Coronary artery (tissue), 2 donors: ENCODE measurements around the gene CCNH.

Source experiments
- DNase-seq: peaks from one replicate; pipeline ENCODE4 v3.0.0-alpha.2; 2017; ENCODE audit warnings: low spot score
- H3K27ac ChIP-seq, 2 donors: fragments of 200-600 bp; sonication (generic); one replicate each; pipeline ENCODE4 v1.5.1; 2016 to 2019
- H3K4me3 ChIP-seq: fragments of 200-600 bp; sonication (generic); 2 replicates; pipeline ENCODE4 v1.5.1; 2016; ENCODE audit warnings: mild to moderate bottlenecking, moderate library complexity
- TF ChIP-seq, protein P1 (sequence below): fragments of 200-600 bp; sonication (generic); IDR thresholded peaks from one replicate; pipeline ENCODE4 v1.5.1; 2019; ENCODE audit warnings: antibody characterized with exemption

CCNH gene

DNA sequence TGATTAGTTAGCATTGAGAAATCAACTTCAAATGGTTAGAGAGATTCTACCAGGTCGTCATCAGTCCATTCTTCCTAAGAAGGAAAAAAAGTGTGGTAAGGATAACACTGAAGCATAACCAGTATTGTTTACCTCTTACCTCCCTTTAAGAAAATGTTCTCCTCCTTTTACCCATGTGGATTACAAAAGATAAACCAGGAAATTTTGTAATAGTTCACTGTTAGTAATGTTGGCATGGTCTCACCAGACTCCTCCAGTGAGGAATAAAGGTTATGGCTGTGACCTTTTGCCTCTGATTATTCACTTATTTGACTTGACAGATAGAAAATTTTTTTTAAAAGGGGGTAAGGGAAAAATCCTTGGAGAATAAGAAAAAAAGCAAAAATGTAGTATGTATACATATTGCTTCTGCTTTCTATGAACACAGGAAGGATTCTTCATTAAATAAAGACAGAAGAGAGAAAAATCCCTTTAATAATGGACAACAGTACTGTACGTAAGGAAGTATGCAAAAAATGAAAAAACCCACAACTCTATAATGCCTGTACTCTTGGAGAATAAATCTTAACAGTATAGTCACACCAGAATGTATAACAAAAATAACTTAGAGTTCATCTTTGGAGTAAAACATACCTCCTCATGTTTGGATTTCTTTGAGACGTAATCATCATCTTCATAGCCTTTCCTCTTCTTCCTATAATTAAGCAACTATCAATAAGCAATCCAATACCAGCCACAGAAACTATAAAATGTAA is 18.1 kb downstream of the CCNH start:
- Histone ChIP-seq H3K27ac (no peak overlapping the region), H3K4me3 (no peak overlapping the region)
- no peak for DNase-seq
- TF ChIP-seq, protein P1, sequence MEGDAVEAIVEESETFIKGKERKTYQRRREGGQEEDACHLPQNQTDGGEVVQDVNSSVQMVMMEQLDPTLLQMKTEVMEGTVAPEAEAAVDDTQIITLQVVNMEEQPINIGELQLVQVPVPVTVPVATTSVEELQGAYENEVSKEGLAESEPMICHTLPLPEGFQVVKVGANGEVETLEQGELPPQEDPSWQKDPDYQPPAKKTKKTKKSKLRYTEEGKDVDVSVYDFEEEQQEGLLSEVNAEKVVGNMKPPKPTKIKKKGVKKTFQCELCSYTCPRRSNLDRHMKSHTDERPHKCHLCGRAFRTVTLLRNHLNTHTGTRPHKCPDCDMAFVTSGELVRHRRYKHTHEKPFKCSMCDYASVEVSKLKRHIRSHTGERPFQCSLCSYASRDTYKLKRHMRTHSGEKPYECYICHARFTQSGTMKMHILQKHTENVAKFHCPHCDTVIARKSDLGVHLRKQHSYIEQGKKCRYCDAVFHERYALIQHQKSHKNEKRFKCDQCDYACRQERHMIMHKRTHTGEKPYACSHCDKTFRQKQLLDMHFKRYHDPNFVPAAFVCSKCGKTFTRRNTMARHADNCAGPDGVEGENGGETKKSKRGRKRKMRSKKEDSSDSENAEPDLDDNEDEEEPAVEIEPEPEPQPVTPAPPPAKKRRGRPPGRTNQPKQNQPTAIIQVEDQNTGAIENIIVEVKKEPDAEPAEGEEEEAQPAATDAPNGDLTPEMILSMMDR: no peak

DNA sequence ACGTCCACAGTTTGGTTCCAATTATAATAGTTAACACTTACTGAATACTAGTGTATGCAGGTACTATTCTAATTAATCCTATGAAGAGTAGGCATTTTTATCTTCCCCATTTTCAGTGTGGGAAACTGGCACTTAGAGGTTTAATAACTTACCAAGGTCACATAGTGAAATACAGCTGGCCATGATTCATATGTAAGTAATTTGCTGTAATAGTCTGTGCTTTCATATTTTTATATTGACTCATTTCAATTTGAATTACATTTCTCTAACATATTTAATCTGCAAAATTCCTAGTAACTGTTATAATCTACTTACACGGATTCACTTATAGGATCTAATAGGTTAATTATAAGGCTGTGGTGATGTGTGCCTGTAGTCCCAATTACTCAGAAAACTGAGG is 19.4 kb downstream of the CCNH start:
- peak overlapping the region in 1 of 2 donors; percentile 76 for H3K27ac ChIP-seq
- no peak for DNase-seq
- TF ChIP-seq, protein P1: no peak
- no peak overlapping the region for H3K4me3 ChIP-seq

DNA sequence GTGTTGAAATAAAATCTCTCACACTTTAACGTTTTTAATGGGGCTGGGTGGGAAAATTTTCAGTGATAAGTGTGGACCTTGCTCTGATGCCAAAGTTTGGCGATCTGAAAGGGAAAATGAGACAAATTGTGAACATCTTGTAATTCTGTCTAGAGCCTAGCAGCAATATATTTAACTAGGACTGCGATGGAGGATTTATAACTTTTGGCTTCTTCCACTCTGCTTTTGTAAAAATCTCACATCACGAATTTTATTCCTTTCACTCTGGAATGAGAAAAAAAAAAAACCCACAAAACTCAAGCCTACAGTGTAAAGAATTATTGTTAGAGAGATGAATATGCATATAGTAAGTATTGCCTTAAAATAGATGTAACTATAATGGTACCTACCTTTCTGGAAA is 19.9 kb downstream of the CCNH start:
- TF ChIP-seq, protein P1: no peak
- DNase-seq: no peak
- no peak overlapping the region for H3K4me3 ChIP-seq
- H3K27ac ChIP-seq: peak overlapping the region in 1 of 2 donors; percentile 76

DNA sequence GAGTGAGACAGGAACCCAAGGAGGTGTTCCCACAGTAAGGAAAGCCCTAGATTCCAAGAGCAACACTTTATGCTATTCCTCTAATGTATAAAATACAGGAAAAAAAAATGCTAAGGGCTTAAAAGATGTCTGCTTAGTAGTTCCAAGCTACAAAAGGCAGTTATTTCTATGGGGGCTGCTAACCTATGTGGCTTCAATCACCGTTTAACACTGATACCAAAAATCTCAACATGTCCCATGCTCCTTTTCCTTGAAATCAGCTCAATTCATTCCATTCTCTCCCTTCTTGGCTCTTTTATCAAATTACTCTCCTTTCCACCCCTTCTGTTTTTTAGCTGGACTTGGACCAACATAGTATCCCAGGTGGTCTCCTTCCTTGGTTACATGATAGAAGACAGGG is 20.6 kb downstream of the CCNH start:
- no peak for DNase-seq
- no peak overlapping the region for H3K4me3 ChIP-seq
- peak overlapping the region in 1 of 2 donors; percentile 76 for H3K27ac ChIP-seq
- TF ChIP-seq, protein P1: no peak

DNA sequence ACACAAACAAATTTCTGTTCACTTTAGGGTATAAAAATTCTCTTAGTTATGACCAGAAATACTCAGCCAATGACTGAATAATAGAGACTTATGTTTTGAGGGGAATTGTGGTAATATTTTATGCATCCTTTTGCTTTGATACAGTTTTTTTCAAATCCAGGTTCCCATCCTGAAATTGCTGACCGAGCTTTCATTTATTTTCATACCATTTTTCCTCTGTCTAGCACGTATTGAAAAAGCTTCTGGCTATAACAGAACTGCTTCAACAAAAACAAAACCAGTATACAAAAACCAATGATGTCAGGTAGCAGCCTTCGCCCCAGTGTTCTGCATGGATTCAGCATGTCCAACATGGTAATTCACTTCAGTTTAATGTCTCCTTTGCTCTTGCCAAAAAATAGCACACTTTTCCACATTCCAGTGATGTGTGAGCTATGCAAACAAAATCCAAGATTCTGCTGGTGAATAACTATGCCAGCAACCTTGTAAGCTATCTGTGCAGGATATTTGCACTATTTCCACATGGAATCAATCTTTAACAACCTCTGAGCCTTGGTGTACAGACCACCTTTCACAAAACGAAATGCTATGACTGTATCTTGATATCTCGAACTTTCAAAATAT is 22.0 kb downstream of the CCNH start:
- Histone ChIP-seq H3K27ac (peak overlapping the region in 1 of 2 donors; percentile 4), H3K4me3 (no peak overlapping the region)
- no peak for DNase-seq
- TF ChIP-seq, protein P1: no peak

DNA sequence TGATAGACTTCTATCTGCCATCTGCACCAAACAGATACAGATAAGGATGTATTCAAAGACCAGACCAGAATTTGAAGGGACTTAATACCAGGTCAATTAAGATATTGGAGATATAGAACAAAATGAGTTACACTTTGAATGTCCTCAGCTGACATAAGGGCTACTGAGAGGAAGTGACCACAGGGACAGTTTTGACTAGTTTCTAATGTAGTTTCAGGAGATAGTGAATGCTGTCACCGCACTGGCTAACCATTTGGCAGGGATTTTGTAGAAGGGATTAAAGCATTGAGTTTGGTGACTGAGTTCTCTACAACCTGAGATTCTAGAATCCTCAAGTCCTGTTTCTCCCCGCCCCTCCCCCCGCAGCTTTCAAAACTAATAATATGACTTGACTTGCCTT is 22.7 kb downstream of the CCNH start:
- Histone ChIP-seq H3K27ac (no peak overlapping the region), H3K4me3 (no peak overlapping the region)
- TF ChIP-seq, protein P1: no peak
- DNase-seq: no peak
